Kidney epithelial cell (primary cell): ENCODE results near the gene FGF23. TPM values are rescaled to one million over a fixed set of nuclear protein-coding genes. Genes with fewer than 3 reads are reported as not detected.

Experiments
- DNase-seq: peaks from one replicate; pipeline ENCODE4 v3.0.0-alpha.2; 2010; ENCODE audit warnings: low read depth
- H3K27me3 ChIP-seq: 2 replicates; pipeline ENCODE4 v1.6.0; 2011; ENCODE audit warnings: low read length; ENCODE audit not compliant: control insufficient read depth, insufficient read depth
- H3K36me3 ChIP-seq: 2 replicates; pipeline ENCODE4 v1.5.1; 2011; ENCODE audit warnings: low read length; ENCODE audit not compliant: control insufficient read depth, insufficient read depth
- H3K4me3 ChIP-seq: 2 replicates; pipeline ENCODE4 v1.5.1; 2011; ENCODE audit warnings: low read depth, mild to moderate bottlenecking, control low read depth, low read length
- total RNA-seq: library from RNA; depleted of rRNA; stranded (reverse); fragments of >200 nt; gene quantifications from 2 replicates; pipeline ENCODE4 v1.2.3, GENCODE V29; 2015
- TF ChIP-seq, protein P1 (sequence below): IDR thresholded peaks from 2 replicates; pipeline ENCODE4 v1.5.1; 2011; ENCODE audit warnings: mild to moderate bottlenecking, moderate library complexity, low read length, control low read depth, inconsistent platforms; ENCODE audit not compliant: insufficient read depth, poor library complexity, severe bottlenecking

Gene FGF23
- total RNA-seq, 1 donor from 2014 or later: not detected

DNA sequence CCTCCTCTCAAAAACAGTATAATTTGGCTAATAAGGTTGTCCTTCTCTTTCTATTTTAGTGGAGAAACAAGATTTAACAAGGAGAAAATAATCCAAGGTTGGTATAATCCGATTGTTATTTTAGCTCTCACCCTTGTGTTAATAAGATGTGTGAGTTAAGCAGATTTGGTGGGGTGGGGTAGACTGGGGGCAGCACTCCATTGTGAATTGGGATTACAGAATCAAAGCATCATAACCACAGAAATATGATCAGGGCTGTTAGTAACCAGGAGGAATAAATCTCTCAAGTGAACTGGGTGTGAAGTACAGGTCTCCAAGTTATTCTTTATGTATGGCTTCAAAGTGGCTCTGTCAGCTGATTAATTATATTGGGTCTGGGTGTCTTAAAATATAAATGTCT, 48.3 kb downstream of the FGF23 start:
- DNase-seq: no peak
- Histone ChIP-seq H3K36me3 (no peaks in the 10 kb centered on the region), H3K27me3 (no peaks in the 10 kb centered on the region), H3K4me3 (no peak overlapping the region)
- TF ChIP-seq, protein P1, sequence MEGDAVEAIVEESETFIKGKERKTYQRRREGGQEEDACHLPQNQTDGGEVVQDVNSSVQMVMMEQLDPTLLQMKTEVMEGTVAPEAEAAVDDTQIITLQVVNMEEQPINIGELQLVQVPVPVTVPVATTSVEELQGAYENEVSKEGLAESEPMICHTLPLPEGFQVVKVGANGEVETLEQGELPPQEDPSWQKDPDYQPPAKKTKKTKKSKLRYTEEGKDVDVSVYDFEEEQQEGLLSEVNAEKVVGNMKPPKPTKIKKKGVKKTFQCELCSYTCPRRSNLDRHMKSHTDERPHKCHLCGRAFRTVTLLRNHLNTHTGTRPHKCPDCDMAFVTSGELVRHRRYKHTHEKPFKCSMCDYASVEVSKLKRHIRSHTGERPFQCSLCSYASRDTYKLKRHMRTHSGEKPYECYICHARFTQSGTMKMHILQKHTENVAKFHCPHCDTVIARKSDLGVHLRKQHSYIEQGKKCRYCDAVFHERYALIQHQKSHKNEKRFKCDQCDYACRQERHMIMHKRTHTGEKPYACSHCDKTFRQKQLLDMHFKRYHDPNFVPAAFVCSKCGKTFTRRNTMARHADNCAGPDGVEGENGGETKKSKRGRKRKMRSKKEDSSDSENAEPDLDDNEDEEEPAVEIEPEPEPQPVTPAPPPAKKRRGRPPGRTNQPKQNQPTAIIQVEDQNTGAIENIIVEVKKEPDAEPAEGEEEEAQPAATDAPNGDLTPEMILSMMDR: no peak

DNA sequence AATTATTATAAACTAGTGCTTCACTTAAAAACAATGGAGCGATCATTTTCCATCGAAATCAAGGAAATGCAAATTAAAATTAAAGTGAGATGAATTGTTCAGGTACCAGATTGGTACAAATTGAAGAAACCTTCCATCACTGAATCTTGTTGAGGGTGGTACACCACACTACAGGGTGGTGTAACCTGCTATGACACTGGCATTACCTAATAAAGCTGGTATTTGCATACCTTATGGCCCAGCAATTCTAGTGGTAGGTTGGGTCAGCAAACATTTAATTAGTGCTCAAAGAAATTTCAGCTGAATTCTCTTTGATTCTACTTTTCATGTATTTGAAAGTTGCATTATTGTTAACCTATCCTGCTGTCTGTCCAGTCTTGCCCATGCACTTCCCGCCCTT, 49.3 kb downstream of the FGF23 start:
- H3K27me3 ChIP-seq: no peaks in the 10 kb centered on the region
- TF ChIP-seq, protein P1: no peak
- DNase-seq: no peak
- H3K4me3 ChIP-seq: no peak overlapping the region
- H3K36me3 ChIP-seq: no peaks in the 10 kb centered on the region

DNA sequence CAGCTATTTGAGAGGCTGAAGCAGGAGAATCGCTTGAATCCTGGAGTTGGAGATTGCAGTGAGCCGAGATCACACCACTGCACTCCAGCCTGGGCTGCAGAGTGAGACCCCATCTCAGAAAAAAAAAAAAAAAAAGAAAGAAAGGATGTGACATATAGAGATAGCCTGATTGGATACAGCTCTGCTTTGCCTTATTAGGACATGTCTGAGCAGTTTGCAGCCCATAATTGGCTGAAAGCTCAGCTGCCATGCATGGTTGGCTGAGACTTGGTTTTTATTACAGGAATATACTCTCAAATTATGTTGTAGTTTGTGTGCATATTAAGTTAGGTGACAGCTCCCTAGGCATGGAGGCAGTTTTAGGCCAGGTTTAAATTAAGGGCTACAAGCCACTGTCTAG, 52.2 kb downstream of the FGF23 start:
- DNase-seq: no peak
- no peak overlapping the region for H3K4me3 ChIP-seq
- H3K27me3 ChIP-seq: no peaks in the 10 kb centered on the region
- TF ChIP-seq, protein P1: no peak
- no peaks in the 10 kb centered on the region for H3K36me3 ChIP-seq

DNA sequence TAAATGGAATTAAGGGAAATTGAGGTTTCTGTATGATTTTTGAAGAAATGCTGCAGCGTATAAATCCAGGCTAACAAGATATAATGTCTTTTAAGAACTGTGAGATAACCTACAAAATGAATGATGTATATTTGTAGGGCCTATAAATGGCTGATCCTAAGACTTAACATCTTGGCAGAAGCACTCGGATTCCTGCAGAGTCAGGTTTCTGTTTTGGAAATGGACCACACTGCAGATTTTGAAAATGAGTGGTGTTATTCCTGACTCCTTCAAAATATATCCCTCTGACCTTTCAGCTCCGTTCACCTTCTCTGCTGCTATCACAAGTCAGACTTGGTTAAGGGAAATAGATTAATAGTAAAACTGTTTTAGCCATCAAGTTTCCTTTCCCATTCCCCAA, 53.5 kb downstream of the FGF23 start:
- H3K27me3 ChIP-seq: no peaks in the 10 kb centered on the region
- TF ChIP-seq, protein P1: no peak
- no peaks in the 10 kb centered on the region for H3K36me3 ChIP-seq
- DNase-seq: no peak
- H3K4me3 ChIP-seq: no peak overlapping the region

DNA sequence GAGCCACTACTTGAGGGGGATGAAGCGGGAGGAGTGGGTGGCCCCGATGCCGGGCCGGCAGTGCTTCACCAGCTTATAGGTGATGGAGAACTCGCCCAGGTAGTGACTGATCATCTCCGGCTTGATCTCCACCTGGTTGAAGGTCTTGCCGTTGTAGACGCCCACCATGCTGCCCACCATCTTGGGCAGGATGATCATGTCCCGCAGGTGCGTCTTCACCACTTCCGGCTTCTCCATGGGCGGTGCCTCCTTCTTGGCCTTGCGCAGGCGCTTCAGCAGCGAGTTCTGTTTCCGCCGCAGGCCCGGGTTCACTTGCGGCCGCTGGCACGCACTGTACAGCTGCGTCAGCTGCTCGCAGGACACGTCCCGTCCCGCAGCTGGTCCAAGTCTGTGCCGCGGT, 55.1 kb downstream of the FGF23 start:
- Histone ChIP-seq H3K36me3 (no peaks in the 10 kb centered on the region), H3K4me3 (no peak overlapping the region), H3K27me3 (no peaks in the 10 kb centered on the region)
- DNase-seq: no peak
- TF ChIP-seq, protein P1: no peak

DNA sequence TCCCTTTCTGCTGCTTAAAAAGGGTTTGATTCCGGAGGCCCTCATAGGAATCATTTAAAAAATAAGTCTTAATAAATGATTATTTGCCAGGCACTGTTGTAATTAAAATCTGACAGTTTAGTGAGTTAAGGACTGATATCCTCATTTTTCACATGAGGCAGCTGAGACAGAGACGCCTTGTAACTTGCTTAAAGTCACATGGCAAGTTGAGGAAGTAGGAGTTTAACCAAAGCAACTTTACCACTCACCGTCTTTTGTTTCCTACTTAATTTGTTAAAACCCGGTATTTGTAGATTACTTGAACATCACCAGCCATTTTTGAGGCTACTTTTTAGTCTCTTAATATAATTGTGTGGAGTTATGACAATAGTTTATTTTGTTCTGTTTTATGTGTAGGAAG, 56.1 kb downstream of the FGF23 start:
- no peak overlapping the region for H3K4me3 ChIP-seq
- no peak for DNase-seq
- TF ChIP-seq, protein P1: no peak
- H3K27me3 ChIP-seq: no peaks in the 10 kb centered on the region
- H3K36me3 ChIP-seq: no peaks in the 10 kb centered on the region
